Keratinocyte (primary cell): ENCODE measurements around the gene GPATCH1.

ENCODE experiments used
- CTCF ChIP-seq, 3 experiments: IDR thresholded peaks in 1 of 3; conservative IDR thresholded peaks in 1 of 3; optimal IDR thresholded peaks in 1 of 3; 2 replicates in 2 of 3; 3 replicates in 1 of 3; pipeline versions ENCODE3 to v1.5.1; 2011; ENCODE audit warnings: low read length in 3 of 3, mild to moderate bottlenecking in 3 of 3, moderate library complexity in 2 of 3, control low read depth in 1 of 3, inconsistent platforms in 1 of 3; ENCODE audit not compliant: insufficient read depth in 2 of 3; ENCODE audit errors: extremely low read depth in 1 of 3
- EZH2 ChIP-seq: IDR thresholded peaks from one replicate; pipeline ENCODE4 v1.6.1; 2012; ENCODE audit warnings: inconsistent platforms, mild to moderate bottlenecking, low read length, moderate library complexity

- TF ChIP-seq CTCF (optimal IDR thresholded peaks at IDR 0.05 in 1 of 3, IDR thresholded peaks at IDR 0.05 in 1 of 3, conservative IDR thresholded peaks at IDR 0.05 in 1 of 3; ENCODE audit: extremely low read depth in 1 of 3, insufficient read depth in 2 of 3, low read length in 3 of 3) = no peak
- TF ChIP-seq EZH2 = no peak
Observed at GRCh38 chr19:33094436-33095067, 13.6 kb downstream of the GPATCH1 start.
